CD4-positive, alpha-beta T cell treated with Interleukin-15 for 1 hour (primary cell): ENCODE data around the gene ALPK3.

Experiments
- DNase-seq: peaks from one replicate; pipeline ENCODE4 v3.0.0-alpha.2; 2020

ALPK3 gene

GRCh38 chr15:84799511-84800187 is 17.5 kb upstream of the ALPK3 start:
- DNase-seq = no peak

DNA sequence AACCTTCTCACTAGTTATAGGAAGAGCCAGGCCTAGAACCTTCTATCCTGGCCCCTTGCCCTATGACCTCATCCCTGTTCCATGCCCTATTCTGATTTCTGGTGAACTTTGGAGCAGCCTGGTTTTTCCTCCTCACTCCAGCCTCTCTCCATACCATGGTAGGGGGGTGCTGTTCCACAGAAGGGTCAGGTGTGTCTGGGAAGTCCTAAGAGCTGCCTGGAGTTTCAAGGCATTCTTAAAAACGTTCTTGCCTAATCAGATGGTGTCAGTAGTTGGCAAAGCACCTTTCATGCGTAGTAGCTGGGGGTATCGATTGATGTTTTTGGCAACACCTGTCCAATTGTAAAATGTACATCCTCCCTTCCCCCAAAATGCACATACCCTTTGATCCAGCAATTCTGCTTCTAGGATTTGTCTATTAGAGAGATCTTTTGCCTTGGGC is 16.8 kb upstream of the ALPK3 start:
- no peak for DNase-seq

DNA sequence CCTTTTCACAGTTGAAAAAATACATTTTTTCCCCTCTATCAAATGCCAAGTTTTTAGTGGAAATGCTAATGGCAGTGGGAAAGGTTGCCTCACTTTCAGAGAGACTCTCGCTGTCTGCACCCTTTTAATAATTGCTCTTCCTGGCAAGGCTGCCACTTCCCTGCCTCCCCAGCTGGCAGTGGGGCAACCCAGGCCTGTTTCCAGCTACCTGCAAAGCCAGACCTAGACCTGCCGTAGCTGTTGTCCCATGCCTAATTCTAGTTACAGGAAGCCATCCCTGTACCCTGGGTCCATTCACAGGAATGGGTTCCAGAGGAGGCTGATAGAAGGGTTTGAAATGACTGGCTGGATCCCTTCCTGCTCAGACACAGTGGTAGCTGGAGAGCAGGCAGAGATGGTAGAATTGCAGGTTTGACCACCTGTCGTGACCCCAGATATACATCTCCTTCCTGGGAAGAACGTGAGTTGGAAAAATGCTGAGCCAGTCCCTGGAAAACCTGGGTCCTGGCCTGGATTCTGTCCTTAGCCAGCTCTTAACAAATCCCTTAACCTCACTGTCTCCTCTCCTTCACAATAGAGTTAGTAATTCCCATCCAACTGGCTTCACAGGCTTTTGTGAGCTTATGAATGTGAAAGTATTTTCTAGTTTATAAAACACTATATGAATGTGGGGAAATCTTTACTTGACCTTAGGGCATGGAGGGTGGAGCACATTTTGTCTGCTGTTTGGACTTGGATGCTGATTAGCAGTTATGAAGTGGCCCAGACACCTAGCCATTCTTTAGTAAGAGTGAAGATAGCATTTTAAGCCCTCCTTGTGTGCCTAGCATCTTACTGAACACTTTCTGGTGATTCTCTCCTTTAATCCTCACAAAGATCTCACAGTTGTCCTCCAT is 12.9 kb upstream of the ALPK3 start:
- DNase-seq = no peak

DNA sequence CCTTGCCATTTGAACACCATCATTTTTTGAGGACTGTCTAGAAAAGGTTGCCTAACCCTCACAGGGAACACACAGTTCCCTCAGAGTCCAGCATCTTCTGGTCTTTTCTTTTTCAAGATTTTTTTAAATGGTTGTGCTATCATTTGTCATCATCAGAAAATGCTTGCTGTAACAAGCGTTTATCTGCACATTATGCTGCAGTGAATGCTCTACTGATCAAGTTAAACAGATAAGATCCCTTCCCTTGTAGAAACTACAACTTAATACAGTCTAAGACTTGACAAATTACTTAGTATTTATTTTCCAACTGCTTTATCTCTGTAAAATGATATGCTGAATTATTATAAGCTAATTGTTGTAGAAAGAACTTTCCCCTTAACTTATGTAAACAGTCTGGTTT is 11.9 kb upstream of the ALPK3 start:
- no peak for DNase-seq

DNA sequence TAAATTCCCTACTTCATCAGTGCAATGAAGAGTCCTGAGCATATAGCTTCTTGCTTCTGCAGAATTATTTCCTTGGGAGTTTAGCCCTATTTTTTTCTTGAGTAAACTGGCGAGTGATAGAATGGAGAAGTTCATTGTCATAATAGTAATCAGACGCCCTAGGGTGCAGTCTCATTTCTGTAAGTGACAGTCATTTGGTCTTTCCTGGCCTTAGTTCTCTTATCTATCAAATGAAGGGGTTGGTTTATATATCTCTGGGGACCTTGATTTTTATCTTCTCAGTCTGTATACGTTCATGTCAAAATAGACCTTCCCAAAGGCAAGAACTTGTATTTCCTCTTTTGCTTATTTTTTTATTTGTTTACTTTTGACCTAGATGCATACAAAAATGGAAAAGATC is 9.9 kb upstream of the ALPK3 start:
- DNase-seq = no peak

GRCh38 chr15:84810073-84810840 is 6.9 kb upstream of the ALPK3 start:
- no peak for DNase-seq

GRCh38 chr15:84811151-84811550 is 6.0 kb upstream of the ALPK3 start:
- no peak for DNase-seq

- no peak for DNase-seq
Observed at GRCh38 chr15:84811828-84812227, 5.3 kb upstream of the ALPK3 start.

GRCh38 chr15:84812842-84813241 is 4.3 kb upstream of the ALPK3 start:
- DNase-seq = no peak

DNA sequence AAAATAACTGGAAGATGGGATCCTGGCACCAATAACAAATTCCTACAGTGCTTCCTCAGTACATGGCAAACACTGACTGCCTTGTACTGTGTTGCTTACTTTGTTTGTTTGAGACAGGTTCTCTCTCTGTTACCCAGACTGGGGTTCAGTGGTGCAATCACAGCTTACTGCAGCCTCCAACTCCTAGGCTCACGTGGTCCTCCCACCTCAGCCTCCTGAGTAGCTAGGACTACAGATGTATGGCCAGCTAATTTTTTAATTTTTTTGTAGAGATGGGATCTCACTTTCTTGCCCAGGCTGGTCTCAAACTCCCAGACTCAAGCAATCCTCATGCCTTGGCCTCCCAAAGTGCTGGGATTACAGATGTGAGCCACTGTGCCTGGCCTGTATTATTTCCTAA is 3.7 kb upstream of the ALPK3 start:
- no peak for DNase-seq

DNA sequence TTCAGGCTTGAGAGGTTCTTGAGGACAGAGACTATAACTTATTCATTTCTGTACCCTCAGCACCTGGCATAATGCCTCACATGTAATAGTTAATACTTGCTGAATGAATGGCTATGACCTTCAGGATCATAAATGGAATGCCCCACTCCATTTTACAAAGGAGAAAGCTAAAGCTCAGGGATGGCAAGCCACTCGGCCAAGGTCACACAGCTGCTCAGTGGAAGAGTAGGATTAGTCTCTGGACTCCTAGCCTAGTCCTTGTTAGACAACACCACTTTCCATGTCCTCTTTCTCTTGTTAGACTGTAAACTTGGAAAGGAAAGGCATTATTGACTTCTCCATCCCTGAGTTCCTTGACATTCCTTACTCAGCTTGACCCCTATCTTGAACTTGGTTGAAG is 3.2 kb upstream of the ALPK3 start:
- no peak for DNase-seq

- DNase-seq = no peak
Observed at GRCh38 chr15:84814916-84815315, 2.2 kb upstream of the ALPK3 start.

GRCh38 chr15:84817466-84818081 is 418 bp downstream of the ALPK3 start:
- no peak for DNase-seq

GRCh38 chr15:84818261-84819131 is 1.3 kb downstream of the ALPK3 start:
- DNase-seq = no peak

- no peak for DNase-seq
Observed at GRCh38 chr15:84819291-84819768, 2.2 kb downstream of the ALPK3 start.

GRCh38 chr15:84819791-84820190 is 2.6 kb downstream of the ALPK3 start:
- no peak for DNase-seq

GRCh38 chr15:84821501-84822021 is 4.4 kb downstream of the ALPK3 start:
- no peak for DNase-seq

DNA sequence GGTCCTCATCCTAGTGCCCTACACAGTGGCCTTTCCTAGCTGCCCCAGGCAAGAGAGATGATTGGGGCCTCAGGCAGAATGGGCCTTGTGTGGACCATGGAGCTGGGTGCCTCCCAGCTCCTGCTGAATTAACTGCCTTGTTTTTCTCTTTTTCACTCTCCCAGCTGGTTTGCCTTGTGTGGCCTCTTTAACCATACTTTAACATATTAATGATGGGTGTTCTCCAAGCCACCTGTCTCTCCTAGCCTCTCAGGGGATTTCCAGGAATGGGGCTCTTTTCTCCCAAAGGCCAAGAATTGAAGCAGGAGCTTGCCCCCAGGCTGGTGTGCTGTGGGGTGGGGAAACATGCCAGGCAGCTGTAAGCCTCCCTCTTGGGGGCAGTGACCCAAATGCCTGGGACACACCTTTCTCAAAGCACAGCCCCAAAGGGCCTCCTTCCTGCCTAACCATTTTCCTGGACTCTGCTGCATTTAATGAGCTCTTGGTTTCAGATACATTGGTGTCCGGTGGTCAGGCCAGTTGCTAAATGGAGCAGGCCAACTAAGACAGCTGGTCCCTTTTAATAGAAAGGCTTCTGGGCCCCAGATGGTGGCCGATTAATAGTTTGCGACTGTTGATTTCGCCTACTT is 5.6 kb downstream of the ALPK3 start:
- no peak for DNase-seq

GRCh38 chr15:84823282-84823878 is 6.2 kb downstream of the ALPK3 start:
- DNase-seq = no peak

DNA sequence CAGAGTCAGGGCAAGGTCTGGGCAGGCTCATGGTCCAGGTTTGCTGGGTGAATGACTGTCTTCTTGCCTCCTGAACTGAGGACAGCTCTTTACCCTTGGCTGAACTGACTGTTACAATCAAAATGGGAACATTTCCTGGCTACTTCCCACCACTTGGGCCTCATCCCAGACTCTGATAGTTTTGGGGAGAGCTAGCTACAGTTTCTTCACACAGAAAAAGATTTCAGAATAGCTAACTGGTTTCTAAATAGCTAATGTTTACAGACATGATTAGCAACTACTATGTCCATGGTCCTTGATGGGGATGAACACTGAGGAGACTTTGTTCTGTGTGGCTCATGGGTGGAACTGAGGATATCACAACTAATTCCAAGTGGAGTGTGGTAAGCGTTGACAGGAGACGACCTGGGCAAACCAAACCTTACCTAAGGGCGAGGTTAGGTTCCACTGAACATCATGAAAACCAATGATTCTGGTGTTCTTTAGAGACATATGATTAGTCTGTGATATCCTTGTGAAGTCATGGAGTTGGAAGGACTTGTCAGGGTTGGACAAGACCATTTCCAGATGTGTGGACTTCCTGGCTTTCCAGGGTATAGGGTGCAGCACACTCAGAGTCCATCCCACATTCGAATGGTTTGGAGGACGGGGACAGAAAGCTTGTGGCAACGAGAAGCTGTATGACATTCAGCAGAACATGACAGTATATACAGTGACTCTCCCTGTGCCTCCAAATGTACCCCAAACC is 7.3 kb downstream of the ALPK3 start:
- DNase-seq = no peak
